Measurements from ENCODE around the gene JSRP1. TPM values are rescaled to one million over a fixed set of nuclear protein-coding genes. Genes with fewer than 3 reads are reported as not detected.

The JSRP1 gene
- total RNA-seq, 4 donors from 2014 or later: not detected

DNA sequence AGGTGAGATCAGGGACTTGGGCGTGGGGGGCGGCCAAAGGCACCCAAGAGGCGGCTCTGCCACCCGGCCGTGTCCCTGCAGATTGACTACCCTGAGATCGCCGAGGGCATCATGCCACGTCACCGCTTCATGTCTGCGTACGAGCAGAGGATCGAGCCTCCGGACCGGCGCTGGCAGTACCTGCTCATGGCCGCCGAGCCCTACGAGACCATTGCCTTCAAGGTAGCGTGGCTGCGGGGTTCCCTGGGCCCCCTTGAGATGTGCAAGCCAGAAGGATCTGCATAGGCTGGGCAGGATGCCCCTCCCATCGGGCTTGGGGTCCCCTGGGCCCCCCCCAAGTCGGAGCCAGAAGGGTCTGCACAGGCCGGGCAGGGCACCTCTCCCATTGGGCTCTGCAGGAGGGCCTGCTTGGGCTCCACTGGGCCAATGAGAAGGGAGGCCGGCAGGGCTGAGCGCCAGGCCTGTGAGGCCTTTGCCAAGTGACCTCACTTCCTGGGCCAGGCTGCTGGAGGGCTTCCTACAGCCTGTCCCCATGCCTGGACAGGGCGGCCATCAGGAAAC, 9.3 kb downstream of the JSRP1 start:
- Histone ChIP-seq H3K4me3 (no peak overlapping the region), H3K27ac (no peak overlapping the region), H3K4me1 (peaks cover 0 to 49% (median 10%) of the 10 kb centered on the region in 4 donors), H3K36me3 (peaks cover 10 to 69% (median 39%) of the 10 kb centered on the region in 3 donors), H3K9me3 (no peaks in the 10 kb centered on the region), H3K27me3 (peaks cover 0 to 19% of the 10 kb centered on the region in 2 donors)
- TF ChIP-seq EP300 (IDR thresholded peaks at IDR 0.05) (no peak), POLR2A (IDR thresholded peaks at IDR 0.05) (no peak)
- TF ChIP-seq, protein P1, sequence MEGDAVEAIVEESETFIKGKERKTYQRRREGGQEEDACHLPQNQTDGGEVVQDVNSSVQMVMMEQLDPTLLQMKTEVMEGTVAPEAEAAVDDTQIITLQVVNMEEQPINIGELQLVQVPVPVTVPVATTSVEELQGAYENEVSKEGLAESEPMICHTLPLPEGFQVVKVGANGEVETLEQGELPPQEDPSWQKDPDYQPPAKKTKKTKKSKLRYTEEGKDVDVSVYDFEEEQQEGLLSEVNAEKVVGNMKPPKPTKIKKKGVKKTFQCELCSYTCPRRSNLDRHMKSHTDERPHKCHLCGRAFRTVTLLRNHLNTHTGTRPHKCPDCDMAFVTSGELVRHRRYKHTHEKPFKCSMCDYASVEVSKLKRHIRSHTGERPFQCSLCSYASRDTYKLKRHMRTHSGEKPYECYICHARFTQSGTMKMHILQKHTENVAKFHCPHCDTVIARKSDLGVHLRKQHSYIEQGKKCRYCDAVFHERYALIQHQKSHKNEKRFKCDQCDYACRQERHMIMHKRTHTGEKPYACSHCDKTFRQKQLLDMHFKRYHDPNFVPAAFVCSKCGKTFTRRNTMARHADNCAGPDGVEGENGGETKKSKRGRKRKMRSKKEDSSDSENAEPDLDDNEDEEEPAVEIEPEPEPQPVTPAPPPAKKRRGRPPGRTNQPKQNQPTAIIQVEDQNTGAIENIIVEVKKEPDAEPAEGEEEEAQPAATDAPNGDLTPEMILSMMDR (IDR thresholded peaks at IDR 0.05): no peak
- DNase-seq (ENCODE audit: low spot score in 2 of 2): no peak
- WGBS, 2 donors: 52 to 83% methylated on average over 4 to 22 of the region's 26 CpGs

DNA sequence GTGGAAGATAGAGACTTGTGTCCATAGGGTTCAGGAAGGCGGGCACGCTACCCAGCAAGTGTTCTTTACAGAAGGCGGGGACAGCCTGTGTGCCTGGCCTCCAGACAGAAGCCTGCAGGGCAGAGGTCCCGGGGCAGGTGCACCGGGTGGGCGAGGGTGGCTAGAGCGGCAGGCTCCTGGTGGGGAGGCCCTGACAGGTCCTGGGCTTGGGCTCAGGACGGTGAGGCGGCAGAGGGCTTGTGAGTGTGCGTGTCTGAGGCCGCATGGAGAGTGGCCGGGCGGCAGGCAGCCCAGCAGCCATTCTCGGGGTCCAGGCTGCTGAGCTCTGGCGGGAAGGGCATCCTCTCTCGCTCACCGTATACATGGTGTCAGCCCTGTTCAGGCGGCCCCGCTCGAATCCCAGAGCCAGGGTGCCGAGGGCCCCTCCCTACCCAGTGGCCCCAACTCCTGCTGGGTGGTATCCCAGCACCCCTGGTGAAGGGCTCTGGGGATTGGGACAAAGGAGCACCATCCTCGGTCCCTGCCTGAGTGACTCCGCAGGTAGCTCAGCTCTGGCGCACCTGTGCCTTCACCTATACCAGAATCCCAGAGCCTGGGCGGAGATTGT, 10.1 kb downstream of the JSRP1 start:
- Histone ChIP-seq H3K4me3 (no peak overlapping the region), H3K27me3 (peaks cover 0 to 14% of the 10 kb centered on the region in 2 donors), H3K36me3 (peaks cover 10 to 69% (median 39%) of the 10 kb centered on the region in 3 donors), H3K9me3 (no peaks in the 10 kb centered on the region), H3K4me1 (peaks cover 0 to 49% (median 15%) of the 10 kb centered on the region in 4 donors), H3K27ac (no peak overlapping the region)
- TF ChIP-seq, protein P1 (IDR thresholded peaks at IDR 0.05): no peak
- TF ChIP-seq POLR2A (IDR thresholded peaks at IDR 0.05) (no peak), EP300 (IDR thresholded peaks at IDR 0.05) (no peak)
- no peak for DNase-seq (ENCODE audit: low spot score in 2 of 2)
- 87 to 95% methylated on average over 19 to 21 of the region's 25 CpGs for WGBS, 2 donors

DNA sequence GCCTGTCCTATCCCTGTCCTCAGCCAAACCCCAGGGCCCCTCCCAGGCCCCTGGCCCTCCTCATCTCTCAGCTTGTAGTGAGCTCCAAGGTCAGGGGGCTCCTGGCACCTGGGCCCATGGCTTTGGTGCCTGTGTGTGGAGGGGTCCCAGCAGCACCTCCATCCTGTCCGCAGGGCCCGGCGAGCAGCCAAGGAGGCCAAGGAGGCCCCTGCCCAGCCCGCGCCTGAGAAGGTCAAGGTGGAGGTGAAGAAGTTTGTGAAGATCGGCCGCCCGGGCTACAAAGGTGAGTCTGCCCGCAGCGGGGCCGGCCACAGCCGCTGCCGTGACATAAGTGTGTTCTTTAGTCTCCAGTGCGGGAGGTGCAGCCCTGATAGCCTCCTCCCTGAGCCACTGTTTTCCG, 10.9 kb downstream of the JSRP1 start:
- Histone ChIP-seq H3K9me3 (no peaks in the 10 kb centered on the region), H3K27me3 (peaks cover 0 to 9% of the 10 kb centered on the region in 2 donors), H3K27ac (no peak overlapping the region), H3K4me1 (peaks cover 0 to 49% (median 19%) of the 10 kb centered on the region in 4 donors), H3K4me3 (no peak overlapping the region), H3K36me3 (peaks cover 10 to 69% (median 39%) of the 10 kb centered on the region in 3 donors)
- TF ChIP-seq, protein P1 (IDR thresholded peaks at IDR 0.05): no peak
- TF ChIP-seq POLR2A (IDR thresholded peaks at IDR 0.05): no peak
- no peak for TF ChIP-seq EP300 (IDR thresholded peaks at IDR 0.05)
- 92% methylated on average over 9 to 11 of the region's 15 CpGs for WGBS, 2 donors
- no peak for DNase-seq (ENCODE audit: low spot score in 2 of 2)

DNA sequence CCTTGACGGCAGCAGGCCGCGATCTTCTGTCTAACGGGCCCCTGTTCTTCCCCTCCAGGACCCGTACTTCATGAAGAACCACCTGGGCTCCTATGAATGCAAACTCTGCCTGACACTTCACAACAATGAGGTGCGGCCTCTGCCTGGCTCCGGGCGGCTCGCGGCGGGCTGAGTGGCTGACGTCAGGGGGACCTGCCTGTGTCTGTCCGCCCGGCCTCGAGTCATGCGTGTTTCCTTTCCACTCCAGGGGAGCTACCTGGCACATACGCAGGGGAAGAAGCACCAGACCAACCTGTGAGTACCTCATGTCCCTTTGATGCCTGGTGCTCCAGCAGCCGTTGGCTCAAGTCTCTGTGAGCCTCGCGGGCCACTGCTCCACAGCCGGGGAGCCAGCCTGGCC, 11.7 kb downstream of the JSRP1 start:
- no peak overlapping the region for H3K27ac ChIP-seq
- no peaks in the 10 kb centered on the region for H3K9me3 ChIP-seq
- peaks cover 10 to 68% (median 39%) of the 10 kb centered on the region in 3 donors for H3K36me3 ChIP-seq
- H3K27me3 ChIP-seq: peaks cover 0 to under 1% of the 10 kb centered on the region in 2 donors
- TF ChIP-seq, protein P1 (IDR thresholded peaks at IDR 0.05): no peak
- TF ChIP-seq EP300 (IDR thresholded peaks at IDR 0.05) (no peak), POLR2A (IDR thresholded peaks at IDR 0.05) (no peak)
- H3K4me1 ChIP-seq: peaks cover 0 to 50% (median 26%) of the 10 kb centered on the region in 4 donors
- no peak for DNase-seq (ENCODE audit: low spot score in 2 of 2)
- no peak overlapping the region for H3K4me3 ChIP-seq
- 94 to 95% methylated on average over 16 to 17 of the region's 21 CpGs for WGBS, 2 donors

DNA sequence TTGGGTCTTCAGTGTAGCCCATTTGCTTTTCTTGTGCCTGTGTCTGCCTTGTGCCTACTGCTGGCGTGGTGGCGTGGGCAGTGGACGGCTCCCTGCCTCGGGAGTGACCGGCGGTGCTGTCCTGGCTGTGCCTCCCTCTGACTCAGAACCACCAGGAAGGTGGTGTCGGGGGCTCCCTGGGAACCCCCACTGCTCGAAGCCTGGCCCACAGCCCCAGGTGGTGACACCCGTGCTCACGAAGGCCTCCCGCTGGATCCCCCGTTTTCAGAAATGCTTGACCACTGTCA, 12.1 kb downstream of the JSRP1 start:
- H3K27ac ChIP-seq: no peak overlapping the region
- H3K36me3 ChIP-seq: peaks cover 10 to 64% (median 39%) of the 10 kb centered on the region in 3 donors
- no peaks in the 10 kb centered on the region for H3K9me3 ChIP-seq
- H3K27me3 ChIP-seq: no peaks in the 10 kb centered on the region
- 93 to 98% methylated on average over 7 to 12 of the region's 12 CpGs for WGBS, 2 donors
- TF ChIP-seq, protein P1 (IDR thresholded peaks at IDR 0.05): no peak
- TF ChIP-seq EP300 (IDR thresholded peaks at IDR 0.05) (no peak), POLR2A (IDR thresholded peaks at IDR 0.05) (no peak)
- no peak overlapping the region for H3K4me3 ChIP-seq
- peaks cover 0 to 54% (median 30%) of the 10 kb centered on the region in 4 donors for H3K4me1 ChIP-seq
- DNase-seq (ENCODE audit: low spot score in 2 of 2): no peak
